SKM-1 (cell line): ENCODE results near the gene TUBA1C.

Experiments
- DNase-seq: peaks from one replicate; lab custom pipeline; 2025; ENCODE audit not compliant: unreplicated experiment; lab: John Stamatoyannopoulos, UW

The TUBA1C gene

DNA sequence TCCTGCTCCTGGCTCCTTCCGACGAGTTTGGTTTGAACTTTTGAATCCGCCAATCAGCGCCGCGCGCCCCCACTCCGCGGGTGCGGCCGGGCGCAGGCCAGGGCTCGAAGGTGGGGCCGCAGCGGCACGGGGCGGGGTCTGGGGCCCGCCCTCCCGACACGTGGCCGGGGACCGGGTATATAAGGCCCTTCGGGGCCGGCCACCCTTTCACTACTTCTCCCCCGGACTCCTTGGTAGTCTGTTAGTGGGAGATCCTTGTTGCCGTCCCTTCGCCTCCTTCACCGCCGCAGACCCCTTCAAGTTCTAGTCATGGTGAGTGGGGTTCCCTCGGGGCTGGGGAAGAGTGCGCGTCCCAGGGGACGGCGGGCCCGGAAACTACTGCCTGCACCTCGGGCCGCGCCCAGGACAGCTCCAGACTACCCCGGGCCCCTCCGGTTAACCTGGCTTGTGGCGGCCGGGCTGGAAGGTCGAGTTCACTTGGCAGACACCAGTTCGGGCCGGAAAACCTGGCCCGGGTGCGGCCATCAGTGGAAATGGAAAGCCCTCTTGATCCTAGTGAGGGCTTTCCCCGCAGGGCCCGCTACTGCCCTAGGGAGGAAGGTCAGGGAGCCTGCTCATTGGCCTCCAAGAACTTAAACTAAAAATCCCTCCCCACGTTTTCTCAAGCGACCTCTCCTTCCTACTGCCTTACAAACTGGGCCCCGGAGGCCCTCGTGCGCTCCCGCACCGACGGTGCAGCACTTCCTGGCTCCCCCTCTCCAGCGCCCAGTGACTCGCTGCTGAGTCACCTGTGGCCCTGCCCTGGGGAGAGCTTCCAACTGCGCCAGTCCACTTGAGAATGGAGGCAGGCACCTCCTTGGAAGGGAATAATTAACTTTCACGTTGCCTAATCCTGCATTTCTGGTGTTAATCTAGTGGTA lies at the start of gene TUBA1C:
TUBA1C (plus strand) TSS at position 210 of the 920 bp plus-strand sequence; CDS start at position 310, 100 bp downstream.
- peak; percentile 56 for DNase-seq

DNA sequence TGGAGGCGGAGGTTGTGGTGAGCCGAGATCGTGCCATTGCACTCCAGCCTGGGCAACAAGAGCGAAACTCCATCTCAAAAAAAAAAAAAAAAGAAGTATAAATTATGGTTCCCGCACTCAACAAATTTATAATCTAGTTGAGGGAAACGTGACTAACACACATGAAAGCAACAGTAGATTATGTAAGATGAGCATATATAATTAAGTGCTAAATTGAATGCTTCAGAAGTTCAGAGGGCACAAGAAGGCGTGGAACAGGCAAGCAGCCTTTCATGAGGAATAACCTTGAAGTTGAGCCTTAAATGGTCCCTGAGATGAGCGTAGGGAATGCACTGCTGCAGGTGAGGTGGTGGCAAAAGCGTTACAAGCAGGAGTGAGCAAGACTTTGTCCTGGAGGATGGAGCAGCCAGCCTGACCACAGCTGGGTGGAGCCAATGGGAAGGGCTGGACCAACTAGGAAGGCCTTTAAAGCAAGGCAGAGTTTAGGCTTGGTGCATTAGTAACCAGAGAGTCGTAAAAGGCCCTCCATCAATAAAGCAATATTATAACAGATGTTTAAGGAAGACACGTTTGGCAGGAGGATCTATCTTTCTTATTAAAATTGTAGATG lies 45.4 kb upstream of the TUBA1C start:
- DNase-seq: no peak

DNA sequence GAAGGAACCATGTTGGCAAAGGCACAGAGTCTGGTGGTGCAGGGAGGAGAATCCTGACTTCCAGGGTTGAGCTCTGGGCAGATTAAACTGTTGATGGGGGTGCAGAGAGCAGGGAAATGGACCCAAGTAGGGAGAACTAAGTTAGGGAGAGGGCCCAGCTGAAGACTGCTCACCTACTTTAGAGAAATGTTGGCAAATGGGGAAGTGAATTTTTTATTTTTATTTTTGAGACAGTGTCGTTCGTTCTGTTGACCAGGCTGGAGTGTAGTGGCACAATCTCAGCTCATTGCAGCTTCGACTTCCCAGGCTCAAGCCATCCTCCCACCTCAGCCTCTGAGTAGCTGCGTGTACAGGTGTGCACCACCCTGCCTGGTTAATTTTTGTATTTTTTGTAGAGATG lies 43.9 kb upstream of the TUBA1C start:
- no peak for DNase-seq

DNA sequence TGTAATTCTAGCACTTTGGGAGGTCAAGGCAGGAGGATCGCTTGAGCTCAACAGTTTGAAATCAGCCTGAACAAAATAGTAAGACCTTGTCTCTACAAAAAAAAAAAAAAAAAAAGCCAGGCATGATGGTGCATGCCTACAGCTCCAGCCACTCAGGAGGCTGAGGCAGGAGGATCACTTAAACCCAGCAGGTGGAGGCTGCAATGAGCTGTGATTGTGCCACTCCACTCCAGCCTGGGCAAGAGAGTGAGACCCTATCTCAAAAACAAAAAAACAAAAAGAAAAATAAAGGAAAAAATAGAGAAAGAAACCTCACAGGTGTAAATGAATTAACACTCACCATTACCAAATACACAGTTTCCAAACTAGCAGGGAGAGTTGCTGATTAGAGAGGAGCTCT lies 41.8 kb upstream of the TUBA1C start:
- no peak for DNase-seq

DNA sequence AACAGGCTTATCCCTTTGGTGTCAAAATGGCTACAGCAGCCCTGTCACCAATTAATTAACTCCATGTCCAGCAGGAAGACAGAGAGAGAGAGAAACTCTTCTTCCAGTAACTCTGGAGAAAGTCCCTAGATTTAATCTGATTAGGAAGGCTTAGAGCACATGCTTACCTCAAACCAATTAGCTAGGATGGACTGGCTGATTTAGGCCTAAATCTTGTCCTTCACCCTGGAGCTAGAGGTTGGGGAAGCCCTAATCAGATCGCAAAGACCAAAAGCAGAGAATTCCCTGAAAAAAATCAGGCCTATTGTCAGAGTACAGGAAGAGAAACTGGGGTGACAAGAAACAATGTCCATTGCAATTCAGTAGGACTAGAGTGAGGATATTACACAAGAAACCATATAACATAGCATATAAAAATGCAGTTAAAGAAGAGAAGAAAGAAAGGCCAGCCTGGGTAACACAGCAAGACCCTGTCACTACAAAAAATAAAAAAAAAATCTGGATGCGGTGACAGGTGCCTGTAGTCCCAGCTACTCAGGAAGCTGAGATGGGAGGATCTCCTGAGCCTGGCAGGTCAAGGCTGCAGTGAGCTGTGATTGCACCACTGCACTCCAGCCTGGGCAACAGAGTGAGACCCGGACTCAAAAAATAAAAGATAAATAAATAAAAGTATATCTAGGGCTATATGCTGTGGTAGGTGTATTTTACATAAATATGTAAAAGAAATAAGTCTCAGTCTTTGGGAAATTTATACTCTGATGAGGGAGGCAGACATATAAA lies 41.1 kb upstream of the TUBA1C start:
- no peak for DNase-seq

DNA sequence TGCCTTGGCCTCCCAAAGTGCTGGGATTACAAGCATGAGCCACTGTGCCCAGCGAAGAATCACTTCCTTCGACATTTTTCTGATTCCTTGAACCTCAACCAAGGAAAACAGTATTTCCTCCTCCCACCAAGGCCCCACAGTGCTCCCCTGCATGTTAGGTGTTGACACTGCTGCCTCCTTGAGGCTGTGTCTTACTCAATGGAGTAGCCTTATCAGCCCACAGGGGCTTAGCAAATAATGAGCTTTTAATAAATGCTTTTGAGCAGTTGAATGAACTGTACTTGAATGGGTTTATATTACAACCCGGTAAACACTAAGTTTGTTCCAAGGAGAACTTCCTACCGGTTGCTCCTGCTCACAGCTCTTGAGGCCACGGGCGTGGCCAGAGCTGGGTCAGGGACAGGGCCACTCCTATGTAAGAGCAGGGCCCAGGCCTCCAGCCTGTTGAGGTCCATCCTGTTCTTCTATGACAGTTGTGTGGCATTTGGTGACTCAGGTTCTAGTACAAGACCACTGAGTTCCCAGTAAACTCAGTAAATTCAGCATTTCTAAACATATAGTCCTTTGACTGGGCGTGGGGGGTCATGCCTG lies 39.2 kb upstream of the TUBA1C start:
- no peak for DNase-seq

DNA sequence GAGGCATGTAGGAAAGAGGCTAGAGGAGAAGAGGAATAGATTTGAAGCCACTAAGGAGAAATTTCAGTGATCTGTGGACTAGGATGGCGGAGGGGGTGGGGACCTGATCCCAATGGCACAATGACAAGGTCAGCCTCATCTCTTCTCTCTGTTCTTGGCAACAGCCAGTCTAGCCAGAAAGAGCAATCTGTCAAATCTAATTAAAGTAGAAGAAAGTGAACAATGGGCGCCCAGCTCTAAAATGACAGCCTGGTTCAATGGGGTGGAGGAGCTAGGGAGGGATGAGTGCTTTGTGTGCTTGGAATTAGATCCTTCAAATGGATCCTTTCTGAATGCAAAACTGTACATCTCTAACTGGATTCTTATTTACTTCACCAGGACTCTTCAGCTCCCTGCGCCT lies 37.2 kb upstream of the TUBA1C start:
- no peak for DNase-seq

DNA sequence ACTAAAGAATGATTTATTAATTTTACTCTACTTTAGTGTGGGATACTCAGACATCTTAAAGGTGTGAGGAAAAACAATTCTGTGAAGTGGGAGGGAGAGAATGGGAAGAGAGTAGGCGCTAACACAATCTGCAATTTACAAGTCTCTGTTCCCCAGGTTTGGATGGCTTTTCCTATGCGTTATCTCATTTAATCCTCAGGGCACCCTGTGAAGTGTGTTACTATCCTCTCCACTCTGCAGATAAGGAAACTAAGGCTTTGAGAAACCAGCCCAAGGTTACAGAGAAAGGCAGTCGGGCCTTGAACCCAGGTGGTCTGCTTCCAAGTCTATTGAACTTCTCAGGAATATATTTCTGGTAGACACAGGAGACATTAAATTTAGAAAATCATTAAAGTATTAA lies 36.2 kb upstream of the TUBA1C start:
- DNase-seq: no peak

DNA sequence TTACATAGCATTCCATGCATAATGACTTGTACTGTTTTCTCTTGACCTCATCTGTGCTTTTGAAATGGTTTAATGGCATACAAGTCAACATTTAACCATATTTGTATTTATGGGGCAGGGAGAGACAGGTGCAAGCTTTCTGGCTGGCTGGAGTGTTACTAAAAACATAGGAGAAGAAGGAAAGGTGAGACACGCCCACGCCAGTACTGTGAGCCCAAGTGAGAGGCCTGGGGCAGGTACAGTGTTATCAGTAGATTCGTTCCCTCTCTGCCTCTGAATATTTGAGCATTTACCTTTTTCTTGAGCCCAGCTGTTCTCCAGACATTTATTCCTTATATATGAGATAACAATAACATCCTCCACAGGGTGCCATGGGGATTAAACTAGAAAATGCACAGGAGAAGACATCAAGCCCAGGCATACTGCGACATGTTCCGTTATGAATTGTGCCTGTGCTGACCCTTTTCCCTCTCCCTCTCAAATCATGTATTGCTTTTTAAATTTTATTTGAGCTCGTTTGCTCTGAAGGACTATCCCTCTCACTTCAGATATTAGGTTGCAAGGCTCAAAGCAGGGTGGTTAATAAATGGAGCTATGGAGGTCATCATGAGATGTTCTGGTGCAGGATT lies 34.6 kb upstream of the TUBA1C start:
- no peak for DNase-seq

DNA sequence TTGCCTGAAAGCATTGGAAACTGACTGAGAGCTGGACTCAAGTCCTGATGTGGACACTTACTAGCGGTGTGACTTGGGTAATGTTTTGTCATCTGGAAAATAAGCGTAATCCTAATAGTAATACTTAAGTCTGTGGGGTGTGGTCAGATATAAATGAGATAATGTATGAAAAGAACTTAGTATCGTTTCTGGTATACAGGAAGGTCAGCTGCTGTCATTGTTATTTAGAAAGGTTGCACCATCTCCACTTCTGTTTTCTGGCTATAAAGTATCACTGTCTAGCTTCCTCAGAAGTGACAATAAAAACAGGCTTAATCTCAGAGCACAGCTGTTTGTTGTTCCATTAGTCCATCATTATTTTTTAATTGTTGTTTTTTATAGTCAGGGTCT lies 34.1 kb upstream of the TUBA1C start:
- no peak for DNase-seq

DNA sequence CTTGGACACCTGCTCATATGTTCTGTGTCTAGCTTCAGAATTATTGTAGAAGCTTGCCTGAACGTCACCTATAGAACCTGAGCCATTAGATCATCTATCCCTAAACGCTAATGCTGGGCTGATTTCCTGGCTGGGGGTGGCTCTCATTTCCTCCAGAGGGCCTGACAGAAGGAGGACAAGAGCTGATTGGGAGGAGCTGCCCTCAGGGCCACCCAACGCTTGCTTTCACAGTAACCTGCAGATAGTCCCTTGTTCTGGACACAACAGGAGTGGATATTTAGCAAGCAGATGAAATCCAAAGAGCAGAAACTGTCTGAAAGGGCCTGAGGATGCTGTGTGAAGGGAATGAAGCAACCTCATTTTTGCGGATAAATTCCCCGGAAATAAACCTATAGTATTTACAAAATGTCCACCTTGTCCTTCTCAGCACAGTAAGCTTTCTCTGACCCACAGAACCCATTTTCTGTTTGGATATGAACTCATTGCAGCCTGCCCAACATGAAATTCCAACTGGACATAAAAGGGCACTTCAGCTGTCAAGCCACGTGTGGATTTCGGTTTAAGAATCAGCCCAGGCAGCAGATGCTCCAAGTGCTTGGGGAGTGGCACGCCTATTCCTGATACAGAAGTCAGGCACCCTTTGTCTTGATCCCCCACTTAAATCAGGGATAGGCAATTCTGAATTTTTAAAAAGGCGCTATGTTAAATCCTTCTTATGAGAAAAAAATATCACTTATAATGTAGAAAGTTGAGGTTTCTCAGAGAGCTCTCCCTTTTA lies 32.8 kb upstream of the TUBA1C start:
- DNase-seq: no peak

DNA sequence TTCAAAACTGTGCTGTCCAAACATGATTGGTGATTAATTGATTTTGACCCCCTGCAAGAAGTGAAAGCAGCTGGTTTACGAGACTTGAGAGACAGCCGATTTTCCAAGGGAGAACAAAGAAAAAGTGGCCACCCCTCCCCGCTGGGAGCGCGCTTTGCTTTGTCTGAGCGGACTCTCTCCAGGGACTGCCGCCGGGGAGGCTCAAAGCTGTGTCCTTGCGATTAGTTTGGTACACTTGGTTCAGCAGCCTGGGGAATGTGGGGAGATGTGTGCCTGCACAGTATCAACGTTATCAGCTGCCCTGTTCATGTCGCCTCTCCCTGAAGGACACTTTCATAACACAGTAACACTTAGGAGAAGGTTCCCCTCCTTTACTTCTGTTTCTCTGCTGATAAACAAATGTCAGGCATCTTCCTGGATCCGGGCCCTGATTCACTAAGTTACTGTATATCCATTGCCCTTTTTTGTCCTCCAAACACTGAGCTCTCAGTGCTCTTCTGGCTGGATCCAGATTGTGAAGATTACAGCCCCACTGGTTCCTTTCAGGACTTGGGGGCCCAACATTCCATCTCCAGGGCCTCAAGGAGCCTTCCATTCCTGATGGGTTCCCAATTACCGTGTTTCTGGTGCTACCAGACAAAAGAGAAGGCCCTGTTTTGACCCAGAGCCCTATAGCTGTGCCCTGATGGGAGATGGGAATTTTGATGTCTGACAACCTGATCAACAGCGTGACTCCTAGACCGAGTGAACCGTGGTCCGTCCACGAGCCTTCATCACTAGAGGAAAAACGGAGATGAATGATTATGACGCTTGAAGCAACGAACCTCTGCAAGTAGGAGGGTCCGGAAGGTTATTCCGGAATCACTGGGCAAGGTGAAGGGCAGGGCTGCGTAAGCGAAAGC lies 31.7 kb upstream of the TUBA1C start:
- no peak for DNase-seq

DNA sequence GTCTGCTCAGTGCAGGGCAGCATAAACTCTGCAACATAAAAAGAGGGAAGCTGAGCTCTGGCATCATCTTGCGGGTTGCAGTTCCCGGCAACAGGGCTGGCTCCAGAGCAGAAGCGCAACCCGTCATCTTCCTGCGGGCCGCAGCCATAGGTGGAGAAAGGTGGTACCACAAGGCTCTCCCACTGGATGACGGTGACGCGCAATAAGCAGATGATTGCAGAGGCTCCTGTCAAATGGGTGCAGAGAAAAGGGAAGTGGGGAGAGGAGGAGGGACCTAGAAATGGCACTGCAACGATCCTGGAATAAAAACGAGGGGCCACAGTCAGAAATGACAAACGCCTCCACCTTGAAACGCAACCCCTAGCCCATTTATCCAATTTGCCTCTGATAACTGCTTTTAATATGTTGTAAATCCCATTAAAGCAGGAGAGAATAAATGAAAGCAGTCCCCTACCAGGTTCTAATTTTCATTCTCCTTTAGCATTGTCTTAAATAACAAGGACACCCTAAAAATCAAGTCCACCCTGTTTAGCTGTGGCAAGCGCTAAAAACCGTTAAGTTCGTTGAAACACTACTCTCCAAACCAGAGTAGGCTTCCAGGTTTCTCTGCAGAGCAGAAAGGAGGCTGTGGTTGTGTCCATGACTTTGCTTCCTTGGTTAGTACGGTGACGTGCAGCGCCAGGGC lies 30.9 kb upstream of the TUBA1C start:
- peak; percentile 74 for DNase-seq

DNA sequence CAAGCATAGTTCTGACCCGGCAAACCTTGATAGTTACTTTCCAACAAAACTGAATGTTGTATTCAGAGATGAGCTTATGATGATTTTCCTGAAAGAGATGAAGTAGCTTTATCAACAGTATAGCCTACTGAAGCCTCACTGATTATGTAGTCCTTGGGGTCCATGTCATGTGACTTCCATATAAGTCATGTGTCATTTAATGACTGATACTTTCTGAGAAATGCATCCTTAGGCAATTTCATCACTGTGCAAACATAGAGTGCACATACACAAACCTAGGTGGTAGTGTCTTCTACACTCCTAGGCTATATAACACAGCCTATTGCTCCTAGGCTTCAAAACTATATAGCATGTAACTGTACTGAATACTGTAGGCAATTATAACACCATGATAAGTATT lies 28.5 kb upstream of the TUBA1C start:
- no peak for DNase-seq

DNA sequence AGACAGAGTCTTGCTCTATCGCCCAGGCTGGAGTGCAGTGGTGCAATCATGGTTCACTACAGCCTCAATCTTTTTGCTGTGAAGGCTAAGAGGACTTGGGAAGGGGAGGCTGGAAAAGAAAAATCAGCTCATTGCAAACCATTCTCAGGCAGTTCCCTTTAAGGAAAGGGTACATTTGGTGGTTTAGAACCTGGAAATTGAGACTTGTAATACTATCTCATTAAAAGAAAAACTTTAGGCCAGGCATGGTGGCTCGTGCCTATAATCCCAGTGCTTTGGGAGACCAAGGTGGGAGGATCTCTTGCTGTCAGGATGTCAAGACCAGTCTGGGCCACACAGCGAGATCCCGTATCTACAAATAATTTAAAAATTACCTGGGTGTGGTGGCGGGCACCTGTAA lies 21.3 kb upstream of the TUBA1C start:
- no peak for DNase-seq

DNA sequence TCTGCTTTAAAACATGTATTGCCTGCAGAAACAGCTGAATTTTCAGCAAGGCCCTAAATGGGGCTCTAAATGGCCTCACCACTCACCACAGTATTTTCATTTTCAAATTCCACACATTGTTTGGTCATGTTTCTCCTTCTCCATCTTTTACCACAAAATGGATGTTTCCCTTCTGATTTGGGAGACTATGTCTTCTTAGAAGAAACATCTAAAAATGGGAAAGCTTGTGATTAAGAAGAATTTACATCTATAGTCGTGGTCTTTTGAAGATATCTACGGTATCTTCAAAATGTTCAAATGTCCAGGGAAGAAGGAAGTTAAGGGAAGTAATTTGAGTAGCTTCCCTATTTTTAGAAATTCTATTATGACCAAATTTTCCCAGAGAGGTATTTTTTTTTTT lies 20.7 kb upstream of the TUBA1C start:
- DNase-seq: no peak

DNA sequence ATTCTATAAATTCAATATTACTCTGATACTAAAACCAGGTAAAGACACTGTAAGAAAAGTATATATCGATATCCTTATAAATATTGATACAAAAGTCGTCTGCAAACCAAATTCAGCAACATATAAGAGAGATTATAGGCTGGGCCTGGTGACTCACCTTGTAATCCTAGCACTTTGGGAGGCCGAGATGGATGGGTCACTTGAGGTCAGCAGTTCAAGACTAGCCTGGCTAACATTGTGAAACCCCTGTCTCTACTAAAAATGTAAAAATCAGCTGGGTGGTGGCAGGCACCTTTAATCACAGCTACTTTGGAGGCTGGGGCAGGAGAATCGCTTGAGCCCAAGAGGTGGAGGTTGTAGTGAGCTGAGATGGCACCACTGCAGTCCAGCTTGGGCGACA lies 13.5 kb upstream of the TUBA1C start:
- no peak for DNase-seq

DNA sequence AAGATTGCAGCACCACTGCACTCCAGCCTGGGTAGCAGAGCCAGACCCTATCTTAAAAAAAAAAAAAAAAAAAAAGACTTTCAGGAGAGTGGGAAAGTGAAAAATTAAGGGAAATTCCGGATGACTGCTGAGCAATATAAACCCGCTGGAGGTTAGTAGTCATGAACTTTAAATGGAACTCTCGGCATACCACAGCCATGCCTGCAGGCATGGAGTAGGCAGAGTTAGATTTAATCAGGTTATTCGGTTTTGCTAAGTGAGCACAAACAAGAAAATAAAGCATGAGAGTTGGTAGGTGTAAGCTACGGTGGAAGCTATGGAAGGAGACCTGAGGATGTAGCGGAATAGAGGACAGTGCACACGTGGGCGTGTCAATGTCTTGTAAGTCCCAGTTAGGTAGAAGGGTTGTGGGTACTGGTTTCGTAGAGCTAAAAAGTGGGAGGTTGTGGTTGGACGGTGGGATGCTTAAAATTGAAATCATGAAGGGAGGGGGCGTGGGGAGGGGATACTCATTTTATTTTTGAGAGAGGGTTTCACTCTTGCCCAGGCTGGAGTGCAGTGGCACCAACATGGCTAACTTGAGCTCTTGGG lies 11.8 kb upstream of the TUBA1C start:
- no peak for DNase-seq
